ENCODE results near the gene ZNF284. TPM values are rescaled to one million over a fixed set of nuclear protein-coding genes. Genes with fewer than 3 reads are reported as not detected.

Gene ZNF284
- total RNA-seq, 1 donor from 2014 or later = 1.5 TPM

DNA sequence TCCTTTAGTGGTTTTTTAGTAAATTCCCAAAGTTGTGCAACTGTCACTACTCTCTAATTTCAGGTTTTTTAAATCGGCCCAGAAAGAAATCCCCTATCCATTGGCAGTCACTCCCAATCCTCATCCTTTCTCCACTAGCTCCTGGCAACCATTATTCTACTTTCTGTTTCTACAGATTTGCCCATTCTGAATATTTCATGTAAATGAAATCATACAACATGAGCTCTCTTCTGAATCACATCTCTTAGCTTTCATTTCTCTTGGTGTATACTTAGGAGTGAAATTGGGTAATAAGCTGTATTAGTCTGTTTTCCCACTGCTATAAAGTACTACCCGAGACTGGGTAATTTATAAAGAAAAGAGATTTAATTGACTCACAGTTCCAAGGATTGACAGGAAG lies 29.8 kb upstream of the ZNF284 start:
- no peak overlapping the region for H3K4me3 ChIP-seq (ENCODE audit: low read depth, low read length)
- DNase-seq (ENCODE audit: low read depth) = no peak
- no peaks in the 10 kb centered on the region for H3K36me3 ChIP-seq (ENCODE audit: control insufficient read depth, insufficient read depth, low read length)
- H3K27me3 ChIP-seq (ENCODE audit: control insufficient read depth, insufficient read depth, low read length) = no peaks in the 10 kb centered on the region
- TF ChIP-seq, protein P1, sequence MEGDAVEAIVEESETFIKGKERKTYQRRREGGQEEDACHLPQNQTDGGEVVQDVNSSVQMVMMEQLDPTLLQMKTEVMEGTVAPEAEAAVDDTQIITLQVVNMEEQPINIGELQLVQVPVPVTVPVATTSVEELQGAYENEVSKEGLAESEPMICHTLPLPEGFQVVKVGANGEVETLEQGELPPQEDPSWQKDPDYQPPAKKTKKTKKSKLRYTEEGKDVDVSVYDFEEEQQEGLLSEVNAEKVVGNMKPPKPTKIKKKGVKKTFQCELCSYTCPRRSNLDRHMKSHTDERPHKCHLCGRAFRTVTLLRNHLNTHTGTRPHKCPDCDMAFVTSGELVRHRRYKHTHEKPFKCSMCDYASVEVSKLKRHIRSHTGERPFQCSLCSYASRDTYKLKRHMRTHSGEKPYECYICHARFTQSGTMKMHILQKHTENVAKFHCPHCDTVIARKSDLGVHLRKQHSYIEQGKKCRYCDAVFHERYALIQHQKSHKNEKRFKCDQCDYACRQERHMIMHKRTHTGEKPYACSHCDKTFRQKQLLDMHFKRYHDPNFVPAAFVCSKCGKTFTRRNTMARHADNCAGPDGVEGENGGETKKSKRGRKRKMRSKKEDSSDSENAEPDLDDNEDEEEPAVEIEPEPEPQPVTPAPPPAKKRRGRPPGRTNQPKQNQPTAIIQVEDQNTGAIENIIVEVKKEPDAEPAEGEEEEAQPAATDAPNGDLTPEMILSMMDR (IDR thresholded peaks at IDR 0.05; ENCODE audit: insufficient read depth, low read length, poor library complexity, severe bottlenecking) = no peak

- TF ChIP-seq, protein P1 (IDR thresholded peaks at IDR 0.05; ENCODE audit: insufficient read depth, low read length, poor library complexity, severe bottlenecking) = no peak
- Histone ChIP-seq H3K4me3 (ENCODE audit: low read depth, low read length) (peak overlapping the region; percentile 83), H3K27me3 (ENCODE audit: control insufficient read depth, insufficient read depth, low read length) (no peaks in the 10 kb centered on the region), H3K36me3 (ENCODE audit: control insufficient read depth, insufficient read depth, low read length) (peaks cover 2% of the 10 kb centered on the region)
- DNase-seq (ENCODE audit: low read depth) = no peak
Observed at GRCh38 chr19:44050740-44051649, 21.0 kb upstream of the ZNF284 start.

GRCh38 chr19:44051650-44052402 lies 20.1 kb upstream of the ZNF284 start, which contains the start of gene ZNF223:
Gene ZNF223, plus strand, starts transcription at chr19:44052036. Its CDS starts 3,141 bp downstream, at chr19:44055177.
- TF ChIP-seq, protein P1 (IDR thresholded peaks at IDR 0.05; ENCODE audit: insufficient read depth, low read length, poor library complexity, severe bottlenecking) = no peak

DNA sequence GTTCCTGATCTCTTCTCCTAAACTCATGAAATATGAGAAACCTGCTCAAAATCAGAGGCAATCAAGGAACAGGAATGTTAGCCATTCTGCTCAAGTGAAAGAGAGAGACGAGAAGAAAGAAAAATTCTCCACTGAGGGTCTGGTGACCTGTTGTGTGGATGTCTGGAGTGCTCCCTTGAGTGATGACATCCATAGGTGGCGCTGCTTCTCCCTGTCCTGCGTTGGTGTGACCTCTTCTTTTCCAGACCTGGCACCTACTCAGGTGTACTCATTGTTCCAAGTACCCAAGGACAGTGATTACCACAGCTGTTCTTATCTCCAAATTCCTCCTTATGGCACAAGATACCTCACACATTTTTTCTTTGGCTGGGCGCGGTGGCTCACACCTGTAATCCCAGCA lies 16.1 kb upstream of the ZNF284 start:
- Histone ChIP-seq H3K36me3 (ENCODE audit: control insufficient read depth, insufficient read depth, low read length) (peaks cover 2% of the 10 kb centered on the region), H3K27me3 (ENCODE audit: control insufficient read depth, insufficient read depth, low read length) (no peaks in the 10 kb centered on the region), H3K4me3 (ENCODE audit: low read depth, low read length) (no peak overlapping the region)
- no peak for DNase-seq (ENCODE audit: low read depth)
- TF ChIP-seq, protein P1 (IDR thresholded peaks at IDR 0.05; ENCODE audit: insufficient read depth, low read length, poor library complexity, severe bottlenecking) = no peak

More at GRCh38 chr19:44051650-44052402, 20.1 kb upstream of the ZNF284 start, which contains the start of gene ZNF223:
- Histone ChIP-seq H3K27me3 (ENCODE audit: control insufficient read depth, insufficient read depth, low read length) (no peaks in the 10 kb centered on the region), H3K36me3 (ENCODE audit: control insufficient read depth, insufficient read depth, low read length) (peaks cover 2% of the 10 kb centered on the region), H3K4me3 (ENCODE audit: low read depth, low read length) (peak within 1 kb of the TSS; percentile 83)
- peak; percentile 78 for DNase-seq (ENCODE audit: low read depth)

DNA sequence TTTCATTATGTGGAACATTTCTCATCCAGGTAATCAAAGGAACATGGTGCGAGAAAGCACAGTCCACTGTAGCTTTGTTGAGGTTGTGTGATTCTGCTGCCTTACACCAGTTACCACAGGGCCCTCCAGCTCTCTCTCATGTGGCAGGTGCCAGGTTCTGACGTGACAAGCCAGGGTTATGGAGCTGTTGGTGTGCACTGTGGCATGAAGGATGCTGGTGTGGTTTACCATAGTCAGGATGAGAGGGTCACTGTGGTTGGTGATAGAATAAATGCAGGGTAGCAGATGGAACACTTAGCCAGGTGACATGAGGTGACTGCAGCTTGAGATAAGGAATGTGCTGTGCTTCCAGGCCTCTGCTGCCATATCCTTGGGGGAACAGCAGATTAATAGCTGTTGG lies 12.7 kb upstream of the ZNF284 start:
- DNase-seq (ENCODE audit: low read depth) = no peak
- Histone ChIP-seq H3K4me3 (ENCODE audit: low read depth, low read length) (no peak overlapping the region), H3K36me3 (ENCODE audit: control insufficient read depth, insufficient read depth, low read length) (peaks cover 2% of the 10 kb centered on the region), H3K27me3 (ENCODE audit: control insufficient read depth, insufficient read depth, low read length) (no peaks in the 10 kb centered on the region)
- TF ChIP-seq, protein P1 (IDR thresholded peaks at IDR 0.05; ENCODE audit: insufficient read depth, low read length, poor library complexity, severe bottlenecking) = no peak

All from kidney epithelial cell (primary cell).